Germinal center (tissue), 1 donor: ENCODE results near the gene LYZL4.

Experiments used
- DNase-seq: peaks from one replicate; pipeline ENCODE4 v3.0.0; 2012; ENCODE audit warnings: mixed read lengths, low spot score

The LYZL4 gene

DNA sequence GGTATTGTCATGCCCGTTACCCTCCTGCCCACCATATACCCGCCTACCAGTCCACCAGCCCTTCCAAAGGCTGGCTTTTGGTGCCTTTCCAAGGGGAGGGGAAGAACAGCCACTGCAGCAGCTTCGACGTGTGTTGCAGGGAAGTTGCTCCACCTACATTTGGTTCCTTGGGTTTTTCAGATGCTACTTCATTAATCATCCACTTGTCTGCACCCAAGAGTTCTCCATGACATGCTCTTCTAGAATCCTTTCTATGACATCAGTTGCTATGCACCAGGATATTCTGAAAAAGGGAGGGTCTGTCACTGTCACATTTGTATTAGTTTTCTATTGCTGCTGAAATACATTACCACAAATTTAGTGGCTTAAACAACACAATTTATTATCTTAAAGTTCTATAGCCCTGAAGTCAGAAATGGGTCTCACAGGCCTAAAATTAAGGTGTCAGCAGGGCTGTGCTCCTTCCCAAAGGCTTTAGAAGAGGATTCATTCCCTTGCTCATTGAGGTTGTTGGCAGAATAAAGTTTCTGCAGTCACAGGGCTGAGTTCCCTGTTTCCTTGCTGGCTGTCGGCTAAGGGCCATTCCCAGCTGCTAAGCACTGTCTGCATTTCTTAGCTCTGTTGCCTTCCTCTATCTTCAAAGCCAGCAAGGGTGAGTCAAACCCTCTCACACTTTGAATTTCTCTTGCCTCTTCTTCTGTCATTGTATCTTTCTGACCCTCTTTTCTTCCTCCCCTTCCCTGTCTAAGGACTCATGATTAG lies at the start of gene LYZL4:
TSS of gene LYZL4 (minus strand) at position 241 of the 762 bp plus-strand sequence. CDS start 3,359 bp downstream, outside the sequence.
- DNase-seq: no peak

DNA sequence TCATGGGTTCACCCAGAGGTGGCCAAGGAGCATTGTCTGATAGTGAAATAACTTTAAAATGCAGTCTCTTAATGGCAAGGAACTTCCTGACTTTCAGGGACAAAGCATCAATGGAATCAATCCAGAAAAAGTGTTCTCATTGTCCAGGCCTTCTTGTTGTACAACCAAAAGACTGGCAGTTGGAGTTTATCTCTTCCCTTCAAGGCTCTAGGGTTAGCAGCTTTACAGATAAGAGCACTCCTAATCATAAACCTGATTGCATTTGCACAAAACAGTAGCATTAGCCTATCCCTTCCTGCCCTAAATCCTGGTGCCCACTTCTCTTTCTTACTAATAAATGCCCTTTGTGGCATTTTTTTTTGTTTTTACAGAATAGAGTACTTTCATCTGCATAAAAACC lies 48.7 kb upstream of the LYZL4 start:
- DNase-seq: no peak

DNA sequence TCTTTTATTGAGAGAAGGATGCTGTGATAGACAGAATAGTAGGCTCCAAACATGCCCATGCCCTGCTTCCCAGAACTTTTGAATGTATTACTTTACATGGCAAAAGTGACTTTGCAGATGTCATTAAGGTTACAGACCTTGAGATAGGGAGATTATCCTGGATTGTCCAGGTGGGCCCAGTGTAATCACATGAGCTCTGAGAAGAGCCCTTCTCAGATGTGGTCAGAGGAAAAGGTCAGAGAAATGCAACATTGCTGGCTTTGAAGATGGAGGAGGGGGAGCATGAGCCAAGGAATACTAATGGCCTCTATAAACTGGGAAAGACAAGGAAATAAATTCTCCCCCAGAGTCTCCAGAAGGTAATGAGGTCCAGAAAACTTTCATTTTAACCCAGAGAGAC lies 45.8 kb upstream of the LYZL4 start:
- DNase-seq: no peak

GRCh38 chr3:42451546-42452230 lies 41.3 kb upstream of the LYZL4 start:
- no peak for DNase-seq

DNA sequence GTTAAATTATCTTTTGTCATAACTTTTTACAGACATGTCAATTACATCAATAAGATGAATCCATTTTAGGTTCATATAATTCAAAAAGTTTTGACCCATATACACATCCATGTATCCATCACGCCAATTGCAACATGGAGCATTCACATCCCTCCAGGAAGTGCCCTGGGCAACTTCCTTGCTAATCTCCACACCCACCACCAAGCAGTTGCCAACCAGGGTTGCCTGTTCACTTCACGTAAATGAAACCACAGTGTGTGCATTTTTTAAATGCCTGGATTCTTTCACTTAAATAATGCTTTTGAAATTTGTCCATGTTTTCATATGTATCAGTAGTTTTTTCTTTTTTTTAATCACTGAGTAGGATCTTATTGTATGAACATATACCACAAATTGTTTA lies 40.7 kb upstream of the LYZL4 start:
- no peak for DNase-seq

DNA sequence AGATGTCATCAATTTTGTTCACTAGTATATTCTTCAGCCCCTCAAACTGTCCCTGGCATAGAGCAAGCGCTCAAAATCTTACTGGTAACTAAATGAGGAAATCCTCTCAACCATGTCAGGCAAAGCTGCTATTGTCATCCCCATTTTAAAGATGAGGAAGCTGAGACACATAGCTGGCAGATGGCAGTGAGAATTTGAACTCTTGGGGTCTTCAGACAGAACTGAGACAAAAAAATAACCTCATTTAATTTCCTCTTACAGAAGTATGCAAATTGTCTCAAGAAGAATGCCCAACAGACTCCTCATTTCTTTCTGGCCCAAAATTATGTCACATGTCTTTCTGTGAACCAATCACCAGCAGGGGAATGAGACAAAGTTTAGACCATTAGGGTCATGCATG lies 40.2 kb upstream of the LYZL4 start:
- no peak for DNase-seq

DNA sequence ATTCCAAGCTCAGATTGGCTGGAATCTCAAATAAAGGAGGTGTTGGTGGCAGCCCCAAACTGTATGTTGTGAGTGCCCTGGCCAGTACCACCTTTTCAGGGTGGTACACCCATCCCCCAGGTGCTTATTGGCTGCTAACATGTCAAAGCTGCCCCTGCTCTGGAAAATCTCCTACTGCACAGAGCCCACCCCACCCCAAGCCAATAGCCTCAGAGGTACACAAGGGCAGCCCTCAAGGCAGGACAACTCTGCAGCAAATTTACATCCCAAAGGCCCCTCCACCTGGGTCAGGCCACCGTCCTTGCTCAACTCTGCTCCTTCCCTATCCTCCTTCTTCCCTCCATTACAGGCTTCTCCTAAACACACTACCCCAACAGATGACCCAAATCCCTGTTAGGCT lies 37.1 kb upstream of the LYZL4 start:
- DNase-seq: no peak

GRCh38 chr3:42446111-42447050 lies 36.0 kb upstream of the LYZL4 start:
- no peak for DNase-seq

- peak; percentile 79 for DNase-seq
Measured at GRCh38 chr3:42443819-42444436, 33.5 kb upstream of the LYZL4 start.

DNA sequence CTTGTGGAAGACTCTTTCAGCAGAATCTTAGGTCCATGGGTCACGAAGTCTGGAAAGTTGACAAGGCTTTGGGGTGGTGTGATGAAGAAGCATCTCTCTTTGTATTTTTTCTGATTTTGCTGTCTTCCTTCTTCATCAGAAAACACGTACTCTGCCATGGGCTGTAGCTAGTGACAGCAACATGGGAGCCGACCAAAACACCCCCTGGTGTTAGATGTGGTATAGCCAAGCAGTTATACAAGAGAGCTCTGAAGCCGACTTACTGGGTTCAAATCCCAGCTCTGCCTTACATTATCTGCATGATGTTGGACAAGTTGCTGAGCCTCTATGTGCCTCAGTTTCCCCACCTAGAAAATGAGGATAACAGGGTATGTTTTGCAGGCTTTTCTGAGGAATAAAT lies 32.9 kb upstream of the LYZL4 start:
- no peak for DNase-seq

GRCh38 chr3:42442640-42443039 lies 32.2 kb upstream of the LYZL4 start:
- DNase-seq: no peak

DNA sequence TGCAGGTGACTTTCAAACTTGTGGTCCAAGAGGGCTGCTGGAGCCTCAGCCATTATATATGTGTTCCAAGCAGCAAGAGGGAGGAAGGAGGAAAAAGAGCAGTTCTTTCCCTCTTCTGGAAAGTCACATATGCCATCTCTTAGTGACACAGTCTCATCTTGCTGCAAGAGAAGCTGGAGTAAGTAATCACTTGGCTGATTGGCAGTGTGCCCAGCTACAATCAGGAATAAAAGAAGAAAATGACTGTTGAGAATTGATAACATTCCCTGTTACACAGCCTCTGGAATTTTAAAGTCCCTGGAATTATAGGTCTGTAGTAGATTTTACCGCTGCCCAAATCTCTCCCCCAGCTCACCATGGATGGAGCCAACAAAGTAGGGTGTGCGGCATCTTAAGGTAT lies 31.4 kb upstream of the LYZL4 start:
- DNase-seq: no peak

GRCh38 chr3:42440924-42441323 lies 30.5 kb upstream of the LYZL4 start:
- DNase-seq: no peak

DNA sequence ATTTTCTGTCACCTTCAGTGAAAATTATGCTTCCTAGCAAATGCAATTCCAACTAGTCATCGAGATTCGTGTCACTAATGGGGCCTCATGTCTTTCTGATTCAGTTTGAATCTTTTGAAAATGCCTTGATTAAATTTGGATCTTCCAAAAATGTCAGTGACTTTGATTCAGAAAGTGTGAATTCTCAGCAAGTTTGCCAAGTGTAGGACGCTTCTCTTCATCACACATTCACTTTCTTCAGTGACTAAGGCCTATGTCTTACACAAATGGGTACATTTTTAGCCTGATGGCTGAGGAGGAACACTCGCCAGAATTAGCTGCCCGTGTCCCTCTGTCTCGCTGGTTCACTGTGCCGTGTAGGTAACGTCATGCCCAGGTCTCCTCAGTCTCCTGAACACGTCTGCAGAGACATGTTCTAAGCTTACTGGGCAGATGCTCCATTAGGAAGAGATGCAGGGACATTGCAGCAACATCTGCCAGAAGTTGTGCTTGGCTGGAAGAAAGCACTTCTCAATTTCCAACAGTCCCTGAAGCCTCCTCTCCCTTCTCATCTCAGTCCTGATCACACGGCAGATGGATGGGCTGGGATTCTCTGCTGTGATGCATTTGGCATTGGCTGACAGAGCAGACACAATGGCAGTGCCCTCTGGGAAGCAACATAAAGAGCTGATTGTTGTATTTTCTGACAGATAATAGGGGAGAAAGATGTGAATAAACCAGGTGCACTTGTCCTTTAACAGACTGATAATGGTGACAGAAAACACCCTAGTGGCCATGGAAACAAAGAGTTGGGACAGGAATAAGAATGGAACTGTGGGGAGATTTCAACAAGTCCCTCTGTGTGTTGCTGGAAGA lies 29.1 kb upstream of the LYZL4 start:
- DNase-seq: no peak

DNA sequence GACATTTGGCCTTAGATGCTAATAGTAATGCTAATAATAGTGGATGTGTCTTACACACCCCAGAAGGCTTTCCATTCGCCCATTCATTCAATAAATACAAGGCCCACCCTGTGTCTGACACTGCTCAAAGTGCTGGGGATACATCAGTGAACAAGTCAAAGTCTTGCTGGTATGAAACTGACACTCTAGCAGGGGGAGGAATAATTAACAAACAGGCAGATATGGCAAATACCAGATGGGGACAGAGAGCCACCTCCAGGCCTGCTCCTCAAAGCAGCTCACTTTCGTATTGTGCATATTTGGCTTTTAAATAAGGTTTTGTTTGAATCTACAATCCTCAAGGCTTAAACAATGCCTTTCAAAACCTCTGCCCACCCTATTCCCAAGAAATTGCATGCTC lies 28.3 kb upstream of the LYZL4 start:
- DNase-seq: no peak

GRCh38 chr3:42438193-42438592 lies 27.8 kb upstream of the LYZL4 start:
- DNase-seq: no peak

GRCh38 chr3:42434777-42435380 lies 24.5 kb upstream of the LYZL4 start:
- DNase-seq: no peak

- no peak for DNase-seq
Measured at GRCh38 chr3:42432485-42432884, 22.1 kb upstream of the LYZL4 start.

DNA sequence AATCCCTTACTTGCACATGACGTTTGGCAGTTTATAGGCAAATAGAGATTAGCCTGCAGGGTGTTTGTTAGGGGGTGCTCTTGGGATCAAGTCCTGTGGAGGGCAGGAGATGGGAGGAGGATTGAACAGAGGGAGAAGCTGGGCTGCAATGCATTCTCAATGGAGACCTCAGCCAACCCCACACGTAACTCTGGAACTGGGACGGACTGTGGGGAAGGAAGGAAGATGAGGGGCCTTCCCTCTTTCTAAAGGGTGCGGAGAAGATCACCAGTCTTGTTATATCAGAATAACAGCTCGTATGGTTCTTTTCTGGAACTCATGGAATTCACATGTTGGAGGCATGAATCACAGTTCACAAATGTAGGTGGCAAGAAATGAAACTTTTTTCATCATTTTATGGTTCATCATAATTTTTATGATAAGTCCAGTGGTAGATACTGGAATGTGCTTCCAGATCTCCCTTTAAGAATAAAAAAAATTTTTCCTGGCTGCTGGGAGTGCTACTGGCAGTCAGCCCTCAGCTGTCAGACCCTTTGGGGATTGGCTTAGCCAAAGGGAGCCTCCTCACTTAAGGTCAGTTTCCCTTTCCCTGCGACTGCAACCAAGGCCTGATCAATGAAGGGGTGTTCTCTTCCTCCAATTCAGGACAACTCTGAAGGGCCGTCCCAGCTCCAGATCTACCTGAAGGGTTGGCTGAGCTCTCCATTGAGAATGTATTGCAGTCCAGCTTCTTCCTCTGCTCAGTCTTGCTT lies 20.5 kb upstream of the LYZL4 start:
- DNase-seq: no peak

- DNase-seq: no peak
Measured at GRCh38 chr3:42428830-42429229, 18.4 kb upstream of the LYZL4 start.
